ENCODE measurements around the gene PLP2. TPM values are rescaled to one million over a fixed set of nuclear protein-coding genes. Genes with fewer than 3 reads are reported as not detected.

PLP2 gene
- total and polyA plus RNA-seq, 2 of the 13 experiments (the other 11 are each of a cell fraction or from before 2014, with no cell fraction given), result 0.40 to 3.6 TPM

DNA sequence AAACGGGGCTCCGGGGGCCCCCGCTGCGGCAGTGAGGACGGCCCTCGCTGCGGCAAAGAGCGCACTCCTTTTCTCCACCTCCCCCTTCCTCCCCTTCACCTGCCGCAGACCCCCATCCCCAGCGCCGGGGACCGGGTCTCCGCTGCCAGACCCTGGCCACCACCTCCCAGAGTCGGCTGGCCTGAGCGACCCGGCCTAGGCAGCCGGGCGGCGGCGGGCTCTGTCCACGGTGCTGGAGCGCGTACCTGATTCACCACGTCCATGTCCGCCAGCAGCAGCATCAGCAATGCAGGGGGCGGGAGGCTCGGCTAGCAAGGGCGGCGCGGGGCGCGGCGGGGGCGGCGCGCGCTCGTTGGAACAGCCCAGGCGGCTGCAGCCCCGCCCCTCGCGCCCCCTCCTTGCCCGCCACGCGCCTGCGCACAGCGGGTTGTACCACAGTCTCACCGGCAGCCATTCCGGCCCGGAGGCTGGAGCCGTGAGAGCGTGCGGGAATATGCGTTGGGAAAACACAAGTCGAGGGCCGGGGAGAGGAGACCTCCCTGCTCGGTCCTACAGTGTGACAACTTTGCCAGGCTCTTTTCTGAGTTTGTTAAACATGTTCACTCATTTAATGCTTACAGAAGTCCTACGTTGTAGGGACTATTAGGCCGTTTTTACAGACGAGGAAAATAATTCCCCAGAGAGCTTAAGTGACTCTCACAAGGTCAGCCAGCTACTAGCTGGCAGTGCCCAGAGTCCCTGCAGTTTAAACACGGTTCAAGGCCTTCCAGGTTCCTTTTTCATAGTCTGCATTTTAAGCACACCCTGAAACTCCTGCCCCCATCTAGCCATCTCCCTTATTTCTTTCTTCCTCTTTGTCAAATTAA, 28.4 kb downstream of the PLP2 start, which contains the start of gene SYP (continued):
- no peak for TF ChIP-seq HNF1A (IDR thresholded peaks at IDR 0.05; ENCODE audit: low read depth)
- peak; percentile 32; the same call in 1 of the 2 replicates for TF ChIP-seq HNF1A (CRISPR knock-in tag; IDR thresholded peaks at IDR 0.05; ENCODE audit: borderline replicate concordance)
- peak; percentile 84; the same call in 1 of the 2 replicates for TF ChIP-seq HOXD1 (CRISPR knock-in tag; IDR thresholded peaks at IDR 0.05)
- peak; percentile 89 for TF ChIP-seq WIZ (CRISPR knock-in tag; IDR thresholded peaks at IDR 0.05)
- 0 out of 2 replicates have a peak, but pooled peaks have one; percentile 64 for TF ChIP-seq SRY (CRISPR knock-in tag; IDR thresholded peaks at IDR 0.05)
- TF ChIP-seq ZFYVE20 (CRISPR knock-in tag; IDR thresholded peaks at IDR 0.05; ENCODE audit: borderline replicate concordance, low read depth), result no peak
- peak; percentile 39; the same call in 1 of the 2 replicates for TF ChIP-seq MEIS1 (CRISPR knock-in tag; IDR thresholded peaks at IDR 0.05; ENCODE audit: borderline replicate concordance)
- 0 out of 2 replicates have a peak, but pooled peaks have one; percentile 51 for TF ChIP-seq ISX (CRISPR knock-in tag; conservative IDR thresholded peaks at IDR 0.05)
- TF ChIP-seq TAF15 (IDR thresholded peaks at IDR 0.05; ENCODE audit: low read depth, low read length, poor library complexity, severe bottlenecking), result no peak
- TF ChIP-seq ZNF558 (CRISPR knock-in tag; IDR thresholded peaks at IDR 0.05; ENCODE audit: borderline replicate concordance), result peak; percentile 97; the same call in 1 of the 2 replicates
- peak; percentile 40; the same call in 1 of the 2 replicates for TF ChIP-seq PHF20 (CRISPR knock-in tag; IDR thresholded peaks at IDR 0.05)
- peak; percentile 65; the same call in 1 of the 2 replicates for TF ChIP-seq TARDBP (CRISPR knock-in tag; IDR thresholded peaks at IDR 0.05)
- TF ChIP-seq MXD1 (CRISPR knock-in tag; IDR thresholded peaks at IDR 0.05), result peak; percentile 89; the same call in 1 of the 2 replicates
- TF ChIP-seq, protein P1, sequence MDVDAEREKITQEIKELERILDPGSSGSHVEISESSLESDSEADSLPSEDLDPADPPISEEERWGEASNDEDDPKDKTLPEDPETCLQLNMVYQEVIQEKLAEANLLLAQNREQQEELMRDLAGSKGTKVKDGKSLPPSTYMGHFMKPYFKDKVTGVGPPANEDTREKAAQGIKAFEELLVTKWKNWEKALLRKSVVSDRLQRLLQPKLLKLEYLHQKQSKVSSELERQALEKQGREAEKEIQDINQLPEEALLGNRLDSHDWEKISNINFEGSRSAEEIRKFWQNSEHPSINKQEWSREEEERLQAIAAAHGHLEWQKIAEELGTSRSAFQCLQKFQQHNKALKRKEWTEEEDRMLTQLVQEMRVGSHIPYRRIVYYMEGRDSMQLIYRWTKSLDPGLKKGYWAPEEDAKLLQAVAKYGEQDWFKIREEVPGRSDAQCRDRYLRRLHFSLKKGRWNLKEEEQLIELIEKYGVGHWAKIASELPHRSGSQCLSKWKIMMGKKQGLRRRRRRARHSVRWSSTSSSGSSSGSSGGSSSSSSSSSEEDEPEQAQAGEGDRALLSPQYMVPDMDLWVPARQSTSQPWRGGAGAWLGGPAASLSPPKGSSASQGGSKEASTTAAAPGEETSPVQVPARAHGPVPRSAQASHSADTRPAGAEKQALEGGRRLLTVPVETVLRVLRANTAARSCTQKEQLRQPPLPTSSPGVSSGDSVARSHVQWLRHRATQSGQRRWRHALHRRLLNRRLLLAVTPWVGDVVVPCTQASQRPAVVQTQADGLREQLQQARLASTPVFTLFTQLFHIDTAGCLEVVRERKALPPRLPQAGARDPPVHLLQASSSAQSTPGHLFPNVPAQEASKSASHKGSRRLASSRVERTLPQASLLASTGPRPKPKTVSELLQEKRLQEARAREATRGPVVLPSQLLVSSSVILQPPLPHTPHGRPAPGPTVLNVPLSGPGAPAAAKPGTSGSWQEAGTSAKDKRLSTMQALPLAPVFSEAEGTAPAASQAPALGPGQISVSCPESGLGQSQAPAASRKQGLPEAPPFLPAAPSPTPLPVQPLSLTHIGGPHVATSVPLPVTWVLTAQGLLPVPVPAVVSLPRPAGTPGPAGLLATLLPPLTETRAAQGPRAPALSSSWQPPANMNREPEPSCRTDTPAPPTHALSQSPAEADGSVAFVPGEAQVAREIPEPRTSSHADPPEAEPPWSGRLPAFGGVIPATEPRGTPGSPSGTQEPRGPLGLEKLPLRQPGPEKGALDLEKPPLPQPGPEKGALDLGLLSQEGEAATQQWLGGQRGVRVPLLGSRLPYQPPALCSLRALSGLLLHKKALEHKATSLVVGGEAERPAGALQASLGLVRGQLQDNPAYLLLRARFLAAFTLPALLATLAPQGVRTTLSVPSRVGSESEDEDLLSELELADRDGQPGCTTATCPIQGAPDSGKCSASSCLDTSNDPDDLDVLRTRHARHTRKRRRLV (CRISPR knock-in tag; IDR thresholded peaks at IDR 0.05), result 0 out of 2 replicates have a peak, but pooled peaks have one; percentile 50
- no peak for TF ChIP-seq TEAD2 (CRISPR knock-in tag; IDR thresholded peaks at IDR 0.05)
- TF ChIP-seq, protein P2, sequence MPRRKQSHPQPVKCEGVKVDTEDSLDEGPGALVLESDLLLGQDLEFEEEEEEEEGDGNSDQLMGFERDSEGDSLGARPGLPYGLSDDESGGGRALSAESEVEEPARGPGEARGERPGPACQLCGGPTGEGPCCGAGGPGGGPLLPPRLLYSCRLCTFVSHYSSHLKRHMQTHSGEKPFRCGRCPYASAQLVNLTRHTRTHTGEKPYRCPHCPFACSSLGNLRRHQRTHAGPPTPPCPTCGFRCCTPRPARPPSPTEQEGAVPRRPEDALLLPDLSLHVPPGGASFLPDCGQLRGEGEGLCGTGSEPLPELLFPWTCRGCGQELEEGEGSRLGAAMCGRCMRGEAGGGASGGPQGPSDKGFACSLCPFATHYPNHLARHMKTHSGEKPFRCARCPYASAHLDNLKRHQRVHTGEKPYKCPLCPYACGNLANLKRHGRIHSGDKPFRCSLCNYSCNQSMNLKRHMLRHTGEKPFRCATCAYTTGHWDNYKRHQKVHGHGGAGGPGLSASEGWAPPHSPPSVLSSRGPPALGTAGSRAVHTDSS (CRISPR knock-in tag; conservative IDR thresholded peaks at IDR 0.05), result no peak
